Mammary epithelial cell (primary cell): ENCODE data around the gene KIF26A.

Experiments used
- EZH2 ChIP-seq: IDR thresholded peaks from 2 replicates; pipeline ENCODE4 v1.6.1; 2012; ENCODE audit warnings: low read length, inconsistent platforms, borderline replicate concordance
- TF ChIP-seq, protein P1 (sequence below), 2 donors: IDR thresholded peaks in 1 of 2; conservative IDR thresholded peaks in 1 of 2; 2 replicates each; pipeline ENCODE4 v1.5.1; 2011 to 2012; ENCODE audit warnings: inconsistent platforms in 2 of 2, low read length in 2 of 2, mild to moderate bottlenecking in 2 of 2, control low read depth in 1 of 2, low read depth in 1 of 2; ENCODE audit not compliant: insufficient read depth in 1 of 2; ENCODE audit errors: extremely low read depth in 1 of 2

DNA sequence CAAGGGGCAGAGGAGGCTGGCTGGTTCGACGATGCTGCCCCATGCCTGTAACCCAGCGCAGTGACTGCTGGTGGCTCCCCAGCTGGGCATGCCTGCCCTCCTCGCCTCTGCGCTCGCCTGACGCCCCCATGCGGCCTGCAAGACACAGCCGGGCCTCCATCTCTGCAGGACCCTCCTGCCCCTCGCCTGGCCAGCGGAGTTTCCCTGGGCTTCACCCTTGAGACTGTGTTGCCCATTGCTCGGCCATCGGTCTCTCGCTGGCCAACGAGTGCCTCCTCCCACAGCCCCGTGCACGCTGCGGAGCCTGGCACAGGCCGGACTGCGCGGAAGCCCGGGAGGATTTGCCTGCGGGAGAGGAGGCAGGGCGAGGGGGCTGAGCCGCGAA lies 35.3 kb upstream of the KIF26A start:
- TF ChIP-seq, protein P1, sequence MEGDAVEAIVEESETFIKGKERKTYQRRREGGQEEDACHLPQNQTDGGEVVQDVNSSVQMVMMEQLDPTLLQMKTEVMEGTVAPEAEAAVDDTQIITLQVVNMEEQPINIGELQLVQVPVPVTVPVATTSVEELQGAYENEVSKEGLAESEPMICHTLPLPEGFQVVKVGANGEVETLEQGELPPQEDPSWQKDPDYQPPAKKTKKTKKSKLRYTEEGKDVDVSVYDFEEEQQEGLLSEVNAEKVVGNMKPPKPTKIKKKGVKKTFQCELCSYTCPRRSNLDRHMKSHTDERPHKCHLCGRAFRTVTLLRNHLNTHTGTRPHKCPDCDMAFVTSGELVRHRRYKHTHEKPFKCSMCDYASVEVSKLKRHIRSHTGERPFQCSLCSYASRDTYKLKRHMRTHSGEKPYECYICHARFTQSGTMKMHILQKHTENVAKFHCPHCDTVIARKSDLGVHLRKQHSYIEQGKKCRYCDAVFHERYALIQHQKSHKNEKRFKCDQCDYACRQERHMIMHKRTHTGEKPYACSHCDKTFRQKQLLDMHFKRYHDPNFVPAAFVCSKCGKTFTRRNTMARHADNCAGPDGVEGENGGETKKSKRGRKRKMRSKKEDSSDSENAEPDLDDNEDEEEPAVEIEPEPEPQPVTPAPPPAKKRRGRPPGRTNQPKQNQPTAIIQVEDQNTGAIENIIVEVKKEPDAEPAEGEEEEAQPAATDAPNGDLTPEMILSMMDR (conservative IDR thresholded peaks at IDR 0.05 in 1 of 2, IDR thresholded peaks at IDR 0.05 in 1 of 2; ENCODE audit: extremely low read depth in 1 of 2, insufficient read depth in 1 of 2, low read depth in 1 of 2, low read length in 2 of 2), result no peak
- no peak for TF ChIP-seq EZH2
